Measurements from ENCODE around the gene FOXP3.

GRCh38 chrX:49247346-49247745, 17.2 kb downstream of the FOXP3 start:
- TF ChIP-seq POLR2A (IDR thresholded peaks at IDR 0.05) (no peak), CTCF (IDR thresholded peaks at IDR 0.05) (no peak)
